ENCODE measurements around the gene TMEM184C.

DNA sequence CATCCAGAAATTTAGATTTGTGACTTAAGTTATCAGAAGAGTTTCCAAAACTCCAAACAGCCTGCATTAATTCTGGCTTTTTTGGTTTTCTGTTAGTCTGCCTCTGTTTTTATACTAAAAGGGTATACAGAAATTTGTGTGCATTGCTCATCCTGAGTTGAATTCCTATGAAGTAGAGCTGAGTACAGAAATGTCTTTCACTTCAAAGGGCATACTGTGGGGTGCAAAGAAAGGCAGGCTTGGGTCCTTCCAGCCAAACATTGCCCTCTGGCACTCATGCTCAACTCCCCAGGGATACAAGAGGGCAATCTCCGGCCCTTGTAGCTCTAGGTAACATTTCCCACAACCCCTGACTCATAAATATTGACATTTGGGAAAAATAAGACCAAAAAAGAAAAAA, 27.6 kb upstream of the TMEM184C start:
- TF ChIP-seq, protein P1, sequence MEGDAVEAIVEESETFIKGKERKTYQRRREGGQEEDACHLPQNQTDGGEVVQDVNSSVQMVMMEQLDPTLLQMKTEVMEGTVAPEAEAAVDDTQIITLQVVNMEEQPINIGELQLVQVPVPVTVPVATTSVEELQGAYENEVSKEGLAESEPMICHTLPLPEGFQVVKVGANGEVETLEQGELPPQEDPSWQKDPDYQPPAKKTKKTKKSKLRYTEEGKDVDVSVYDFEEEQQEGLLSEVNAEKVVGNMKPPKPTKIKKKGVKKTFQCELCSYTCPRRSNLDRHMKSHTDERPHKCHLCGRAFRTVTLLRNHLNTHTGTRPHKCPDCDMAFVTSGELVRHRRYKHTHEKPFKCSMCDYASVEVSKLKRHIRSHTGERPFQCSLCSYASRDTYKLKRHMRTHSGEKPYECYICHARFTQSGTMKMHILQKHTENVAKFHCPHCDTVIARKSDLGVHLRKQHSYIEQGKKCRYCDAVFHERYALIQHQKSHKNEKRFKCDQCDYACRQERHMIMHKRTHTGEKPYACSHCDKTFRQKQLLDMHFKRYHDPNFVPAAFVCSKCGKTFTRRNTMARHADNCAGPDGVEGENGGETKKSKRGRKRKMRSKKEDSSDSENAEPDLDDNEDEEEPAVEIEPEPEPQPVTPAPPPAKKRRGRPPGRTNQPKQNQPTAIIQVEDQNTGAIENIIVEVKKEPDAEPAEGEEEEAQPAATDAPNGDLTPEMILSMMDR (conservative IDR thresholded peaks at IDR 0.05; ENCODE audit: low read depth, low read length), result no peak
- TF ChIP-seq EZH2 (IDR thresholded peaks at IDR 0.05; ENCODE audit: borderline replicate concordance, low read depth, low read length, poor library complexity, severe bottlenecking), result no peak
